K562 (cell line): Measurements from ENCODE around the gene CARD9. TPM values are rescaled to one million over a fixed set of nuclear protein-coding genes. Genes with fewer than 3 reads are reported as not detected.
A peak's percentile ranks its signal among the peaks of the same experiment; 100 is the strongest.

Experiments used
- ARNT ChIP-seq, 2 experiments: fragments of 450-650 bp; IDR thresholded peaks; 2 replicates each; pipeline ENCODE4 v1.6.1; 2016; ENCODE audit warnings: mild to moderate bottlenecking in 1 of 2
- BCL6 ChIP-seq: fragments of 250-450 bp; sonication (Bioruptor Pico); IDR thresholded peaks from 2 replicates; pipeline ENCODE4 v1.4.0; 2020
- BMI1 ChIP-seq: fragments of 150-350 bp; IDR thresholded peaks from 2 replicates; pipeline ENCODE4 v1.6.1; 2014; ENCODE audit warnings: low read length
- CBFB ChIP-seq: sonication (generic); formaldehyde crosslinking; IDR thresholded peaks from 2 replicates; pipeline ENCODE4 v1.4.0; 2020; ENCODE audit warnings: mild to moderate bottlenecking, missing genetic modification reagents
- CHD1 ChIP-seq: fragments of 200-600 bp; sonication (generic); IDR thresholded peaks from one replicate; pipeline ENCODE4 v1.6.1; 2012; ENCODE audit warnings: mild to moderate bottlenecking, moderate library complexity, low read length, inconsistent platforms
- CTBP1 ChIP-seq: fragments of 450-650 bp; IDR thresholded peaks from 2 replicates; pipeline ENCODE4 v1.6.1; 2016; ENCODE audit warnings: borderline replicate concordance
- ERF ChIP-seq: fragments of 450-650 bp; formaldehyde crosslinking; IDR thresholded peaks from 2 replicates; pipeline ENCODE4 v1.4.0; 2020; ENCODE audit warnings: mild to moderate bottlenecking, mixed read lengths
- FOSL1 ChIP-seq: fragments of 200-800 bp; sonication (Bioruptor generic); conservative IDR thresholded peaks from 2 replicates; pipeline ENCODE4 v1.6.1; 2016; ENCODE audit warnings: missing genetic modification characterization, missing compliant biosample characterization
- HNRNPH1 ChIP-seq: fragments of 200-400 bp; formaldehyde crosslinking; optimal IDR thresholded peaks from 2 replicates; pipeline ENCODE3; 2017; ENCODE audit warnings: low read depth, mild to moderate bottlenecking, low read length, moderate library complexity
- LEF1 ChIP-seq: fragments of 450-650 bp; IDR thresholded peaks from 2 replicates; pipeline ENCODE4 v1.6.1; 2016; ENCODE audit warnings: mild to moderate bottlenecking
- MCM3 ChIP-seq: fragments of 450-650 bp; IDR thresholded peaks from 2 replicates; pipeline ENCODE4 v1.6.1; 2016
- PHTF2 ChIP-seq: fragments of 250-450 bp; sonication (Bioruptor Pico); IDR thresholded peaks from 2 replicates; pipeline ENCODE4 v1.5.0; 2021; ENCODE audit warnings: mild to moderate bottlenecking
- SIN3B ChIP-seq: fragments of 450-650 bp; IDR thresholded peaks from 2 replicates; pipeline ENCODE4 v1.6.1; 2017; ENCODE audit warnings: low read depth, mild to moderate bottlenecking, moderate library complexity
- TEAD2 ChIP-seq: fragments of 450-650 bp; IDR thresholded peaks from 2 replicates; pipeline ENCODE4 v1.6.1; 2016; ENCODE audit warnings: missing genetic modification characterization, control low read depth, missing compliant biosample characterization
- TOE1 ChIP-seq, 2 experiments: fragments of 450-650 bp in 1 of 2; sonication (generic) in 1 of 2; formaldehyde crosslinking in 1 of 2; IDR thresholded peaks; 2 replicates each; pipeline versions ENCODE4 v1.7.1 to v1.8.0; 2016 to 2022; ENCODE audit warnings: borderline replicate concordance in 2 of 2, mild to moderate bottlenecking in 2 of 2, antibody characterized with exemption in 1 of 2, inconsistent platforms in 1 of 2, low read depth in 1 of 2, missing genetic modification reagents in 1 of 2, moderate library complexity in 1 of 2
- ZKSCAN1 ChIP-seq: fragments of 150-350 bp; IDR thresholded peaks from 2 replicates; pipeline ENCODE4 v1.6.1; 2016; ENCODE audit warnings: low read depth, low read length
- polyA plus RNA-seq, 8 experiments: library from polyadenylated mRNA; depleted of rRNA in 4 of 8; stranded (reverse) in 5 of 8; unstranded in 3 of 8; fragments of >200 nt; fragmentation: Nextera tagmentation in 2 of 8; fragmentation: Illumina TruSeq in 1 of 8; extraction: Ambion mirVana in 2 of 8; extraction: Trizol in 1 of 8; gene quantifications; 2 replicates each; pipeline versions ENCODE4 v1.2.1 to v1.2.3, GENCODE V29; 2011 to 2014; ENCODE audit warnings: inconsistent platforms in 1 of 8, missing spikeins in 1 of 8
- total RNA-seq, 7 experiments: library from RNA; depleted of rRNA in 6 of 7; stranded (reverse); fragments of >200 nt in 6 of 7; fragmentation: Illumina TruSeq in 2 of 7; extraction: Trizol in 2 of 7; gene quantifications; 2 replicates each; pipeline versions ENCODE4 v1.2.1 to v1.2.3, GENCODE V29; 2011 to 2021; ENCODE audit warnings: low replicate concordance in 1 of 7
- TF ChIP-seq, protein P1 (sequence below): fragments of 450-650 bp; IDR thresholded peaks from 2 replicates; pipeline ENCODE4 v1.6.1; 2017; ENCODE audit warnings: mild to moderate bottlenecking, moderate library complexity
- TF ChIP-seq, protein P2 (sequence below): fragments of 250-450 bp; sonication (Bioruptor Pico); IDR thresholded peaks from 2 replicates; pipeline ENCODE4 v1.5.0; 2021
- TF ChIP-seq, protein P3 (sequence below): fragments of 200-400 bp; formaldehyde crosslinking; IDR thresholded peaks from 2 replicates; pipeline ENCODE4 v1.6.1; 2017; ENCODE audit warnings: mild to moderate bottlenecking, low read depth, low read length, moderate library complexity
- TF ChIP-seq, protein P4 (sequence below): fragments of 150-350 bp; IDR thresholded peaks from 2 replicates; pipeline ENCODE4 v1.6.1; 2014; ENCODE audit warnings: low read depth, mild to moderate bottlenecking, low read length, borderline replicate concordance

The CARD9 gene
- total and polyA plus RNA-seq, 9 of the 15 experiments (the other 6 are each of a cell fraction or from before 2014, with no cell fraction given) = 1.7 to 53.0 (median 9.7) TPM

DNA sequence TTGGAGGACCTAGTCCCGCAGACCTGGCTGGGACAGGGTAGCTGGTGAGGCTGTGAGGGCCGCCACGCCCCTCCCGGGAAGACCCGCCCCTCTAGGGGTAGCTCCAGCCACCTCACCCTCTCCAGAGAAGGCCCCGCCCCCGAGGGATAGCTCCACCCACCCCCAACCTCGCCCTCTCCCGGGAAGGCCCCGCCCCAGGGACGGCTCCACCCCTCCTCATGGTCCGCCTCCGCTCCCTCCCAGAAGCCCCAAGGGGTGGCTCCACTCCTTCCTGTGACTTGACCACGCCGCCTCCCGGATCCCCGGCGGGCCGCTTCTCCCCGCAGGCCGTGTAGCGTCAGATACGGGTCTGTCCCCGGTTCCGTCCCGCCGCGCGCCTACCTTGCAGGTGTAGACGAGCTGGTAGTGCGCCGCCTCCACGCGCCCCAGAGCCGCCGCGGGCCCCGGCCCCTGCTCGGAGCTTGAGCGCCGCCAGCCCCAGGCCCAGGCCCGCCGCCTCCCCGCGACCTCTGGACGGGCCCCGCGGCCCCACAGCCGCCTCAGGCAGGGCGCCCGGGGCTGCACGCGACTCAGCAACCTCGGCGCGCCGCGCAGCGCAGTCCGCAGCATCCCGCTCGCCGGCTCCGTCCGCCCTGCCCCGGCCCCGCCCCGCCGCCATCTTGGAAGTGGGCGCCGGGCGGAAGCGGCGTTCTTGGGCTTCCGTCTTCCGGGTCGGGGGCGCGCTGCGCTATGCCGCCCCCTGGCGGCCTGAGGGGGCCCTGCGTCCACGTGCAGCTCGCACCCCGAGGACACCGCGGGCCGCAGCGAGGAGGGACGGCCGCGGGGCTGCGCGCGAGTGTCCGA lies 10.1 kb downstream of the CARD9 start, which contains the start of gene DNLZ (continued):
- TF ChIP-seq CTBP1 = peak; percentile 80; the same call in 1 of the 2 replicates
- TF ChIP-seq ZKSCAN1 = no peak
- no peak for TF ChIP-seq BMI1
- TF ChIP-seq ARNT (IDR thresholded peaks at IDR 0.05) = no peak
- TF ChIP-seq, protein P1, sequence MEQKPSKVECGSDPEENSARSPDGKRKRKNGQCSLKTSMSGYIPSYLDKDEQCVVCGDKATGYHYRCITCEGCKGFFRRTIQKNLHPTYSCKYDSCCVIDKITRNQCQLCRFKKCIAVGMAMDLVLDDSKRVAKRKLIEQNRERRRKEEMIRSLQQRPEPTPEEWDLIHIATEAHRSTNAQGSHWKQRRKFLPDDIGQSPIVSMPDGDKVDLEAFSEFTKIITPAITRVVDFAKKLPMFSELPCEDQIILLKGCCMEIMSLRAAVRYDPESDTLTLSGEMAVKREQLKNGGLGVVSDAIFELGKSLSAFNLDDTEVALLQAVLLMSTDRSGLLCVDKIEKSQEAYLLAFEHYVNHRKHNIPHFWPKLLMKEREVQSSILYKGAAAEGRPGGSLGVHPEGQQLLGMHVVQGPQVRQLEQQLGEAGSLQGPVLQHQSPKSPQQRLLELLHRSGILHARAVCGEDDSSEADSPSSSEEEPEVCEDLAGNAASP = no peak
- no peak for TF ChIP-seq PHTF2 (CRISPR knock-in tag)
- TF ChIP-seq, protein P2, sequence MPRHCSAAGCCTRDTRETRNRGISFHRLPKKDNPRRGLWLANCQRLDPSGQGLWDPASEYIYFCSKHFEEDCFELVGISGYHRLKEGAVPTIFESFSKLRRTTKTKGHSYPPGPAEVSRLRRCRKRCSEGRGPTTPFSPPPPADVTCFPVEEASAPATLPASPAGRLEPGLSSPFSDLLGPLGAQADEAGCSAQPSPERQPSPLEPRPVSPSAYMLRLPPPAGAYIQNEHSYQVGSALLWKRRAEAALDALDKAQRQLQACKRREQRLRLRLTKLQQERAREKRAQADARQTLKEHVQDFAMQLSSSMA = peak; percentile 93
- TF ChIP-seq TEAD2 (tag) = no peak
- no peak; the same call in 1 of the 2 replicates for TF ChIP-seq CBFB (CRISPR knock-in tag)
- TF ChIP-seq, protein P3, sequence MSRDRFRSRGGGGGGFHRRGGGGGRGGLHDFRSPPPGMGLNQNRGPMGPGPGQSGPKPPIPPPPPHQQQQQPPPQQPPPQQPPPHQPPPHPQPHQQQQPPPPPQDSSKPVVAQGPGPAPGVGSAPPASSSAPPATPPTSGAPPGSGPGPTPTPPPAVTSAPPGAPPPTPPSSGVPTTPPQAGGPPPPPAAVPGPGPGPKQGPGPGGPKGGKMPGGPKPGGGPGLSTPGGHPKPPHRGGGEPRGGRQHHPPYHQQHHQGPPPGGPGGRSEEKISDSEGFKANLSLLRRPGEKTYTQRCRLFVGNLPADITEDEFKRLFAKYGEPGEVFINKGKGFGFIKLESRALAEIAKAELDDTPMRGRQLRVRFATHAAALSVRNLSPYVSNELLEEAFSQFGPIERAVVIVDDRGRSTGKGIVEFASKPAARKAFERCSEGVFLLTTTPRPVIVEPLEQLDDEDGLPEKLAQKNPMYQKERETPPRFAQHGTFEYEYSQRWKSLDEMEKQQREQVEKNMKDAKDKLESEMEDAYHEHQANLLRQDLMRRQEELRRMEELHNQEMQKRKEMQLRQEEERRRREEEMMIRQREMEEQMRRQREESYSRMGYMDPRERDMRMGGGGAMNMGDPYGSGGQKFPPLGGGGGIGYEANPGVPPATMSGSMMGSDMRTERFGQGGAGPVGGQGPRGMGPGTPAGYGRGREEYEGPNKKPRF = no peak
- no peak for TF ChIP-seq MCM3
- TF ChIP-seq FOSL1 (tag) = peak; percentile 58; the same call in 1 of the 2 replicates
- peak; percentile 63 for TF ChIP-seq SIN3B
- 0 out of 2 replicates have a peak, but pooled peaks have one; percentile 18 for TF ChIP-seq BCL6 (CRISPR knock-in tag)
- peak; percentile 95 for TF ChIP-seq ERF (CRISPR knock-in tag)
- TF ChIP-seq TOE1 (IDR thresholded peaks at IDR 0.05; ENCODE audit: borderline replicate concordance) = no peak
- TF ChIP-seq TOE1 (CRISPR knock-in tag; IDR thresholded peaks at IDR 0.05; ENCODE audit: borderline replicate concordance, low read depth) = no peak
- no peak for TF ChIP-seq HNRNPH1
- TF ChIP-seq CHD1 = peak; percentile 85
- no peak for TF ChIP-seq LEF1
- TF ChIP-seq, protein P4, sequence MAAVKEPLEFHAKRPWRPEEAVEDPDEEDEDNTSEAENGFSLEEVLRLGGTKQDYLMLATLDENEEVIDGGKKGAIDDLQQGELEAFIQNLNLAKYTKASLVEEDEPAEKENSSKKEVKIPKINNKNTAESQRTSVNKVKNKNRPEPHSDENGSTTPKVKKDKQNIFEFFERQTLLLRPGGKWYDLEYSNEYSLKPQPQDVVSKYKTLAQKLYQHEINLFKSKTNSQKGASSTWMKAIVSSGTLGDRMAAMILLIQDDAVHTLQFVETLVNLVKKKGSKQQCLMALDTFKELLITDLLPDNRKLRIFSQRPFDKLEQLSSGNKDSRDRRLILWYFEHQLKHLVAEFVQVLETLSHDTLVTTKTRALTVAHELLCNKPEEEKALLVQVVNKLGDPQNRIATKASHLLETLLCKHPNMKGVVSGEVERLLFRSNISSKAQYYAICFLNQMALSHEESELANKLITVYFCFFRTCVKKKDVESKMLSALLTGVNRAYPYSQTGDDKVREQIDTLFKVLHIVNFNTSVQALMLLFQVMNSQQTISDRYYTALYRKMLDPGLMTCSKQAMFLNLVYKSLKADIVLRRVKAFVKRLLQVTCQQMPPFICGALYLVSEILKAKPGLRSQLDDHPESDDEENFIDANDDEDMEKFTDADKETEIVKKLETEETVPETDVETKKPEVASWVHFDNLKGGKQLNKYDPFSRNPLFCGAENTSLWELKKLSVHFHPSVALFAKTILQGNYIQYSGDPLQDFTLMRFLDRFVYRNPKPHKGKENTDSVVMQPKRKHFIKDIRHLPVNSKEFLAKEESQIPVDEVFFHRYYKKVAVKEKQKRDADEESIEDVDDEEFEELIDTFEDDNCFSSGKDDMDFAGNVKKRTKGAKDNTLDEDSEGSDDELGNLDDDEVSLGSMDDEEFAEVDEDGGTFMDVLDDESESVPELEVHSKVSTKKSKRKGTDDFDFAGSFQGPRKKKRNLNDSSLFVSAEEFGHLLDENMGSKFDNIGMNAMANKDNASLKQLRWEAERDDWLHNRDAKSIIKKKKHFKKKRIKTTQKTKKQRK = no peak
